Measurements from ENCODE around the gene BBX.
"Not testable (repeated sequence)": the region's sequence is repeated elsewhere in the genome, so short reads cannot be mapped to it uniquely, and the experiment has no call there.

The BBX gene

GRCh38 chr3:107689355-107689754, 166.6 kb downstream of the BBX start:
- no peak for DNase-seq

GRCh38 chr3:107690522-107691138, 167.9 kb downstream of the BBX start:
- no peak for DNase-seq

- not testable (repeated sequence) for DNase-seq
Observed at GRCh38 chr3:107691984-107692383, 169.2 kb downstream of the BBX start.

GRCh38 chr3:107697348-107697747, 174.6 kb downstream of the BBX start:
- not testable (repeated sequence) for DNase-seq

GRCh38 chr3:107697855-107698254, 175.1 kb downstream of the BBX start:
- DNase-seq = not testable (repeated sequence)

GRCh38 chr3:107699682-107700081, 176.9 kb downstream of the BBX start:
- no peak for DNase-seq

GRCh38 chr3:107701299-107701698, 178.5 kb downstream of the BBX start:
- no peak for DNase-seq

GRCh38 chr3:107704477-107704876, 181.7 kb downstream of the BBX start:
- DNase-seq = no peak

- no peak for DNase-seq
Observed at GRCh38 chr3:107705046-107705445, 182.3 kb downstream of the BBX start.

- DNase-seq = no peak
Observed at GRCh38 chr3:107710851-107711250, 188.1 kb downstream of the BBX start.

- no peak for DNase-seq
Observed at GRCh38 chr3:107716734-107717133, 194.0 kb downstream of the BBX start.

GRCh38 chr3:107718547-107718946, 195.8 kb downstream of the BBX start:
- no peak for DNase-seq

GRCh38 chr3:107727102-107727501, 204.3 kb downstream of the BBX start:
- no peak for DNase-seq

- no peak for DNase-seq
Observed at GRCh38 chr3:107729686-107730085, 206.9 kb downstream of the BBX start.

GRCh38 chr3:107734317-107734716, 211.6 kb downstream of the BBX start:
- no peak for DNase-seq

- DNase-seq = no peak
Observed at GRCh38 chr3:107737914-107738313, 215.2 kb downstream of the BBX start.

- DNase-seq = no peak
Observed at GRCh38 chr3:107738486-107739183, 215.9 kb downstream of the BBX start.

GRCh38 chr3:107739227-107739626, 216.5 kb downstream of the BBX start:
- no peak for DNase-seq

- no peak for DNase-seq
Observed at GRCh38 chr3:107740992-107741896, 218.5 kb downstream of the BBX start.

- DNase-seq = no peak
Observed at GRCh38 chr3:107745354-107745753, 222.6 kb downstream of the BBX start.

- peak; percentile 6 for DNase-seq
Observed at GRCh38 chr3:107752202-107752990, 229.6 kb downstream of the BBX start.

GRCh38 chr3:107753494-107753893, 230.7 kb downstream of the BBX start:
- peak; percentile 29 for DNase-seq

- no peak for DNase-seq
Observed at GRCh38 chr3:107753976-107754375, 231.2 kb downstream of the BBX start.

Measured in stimulated activated CD4-positive, alpha-beta T cell treated with anti-CD3 and anti-CD28 coated beads, Interleukin-15, amount 100 ng/mL, for 24 hours (primary cell).